Neural progenitor cell (in vitro differentiated cells): ENCODE data around the gene FAM43B. TPM values are rescaled to one million over a fixed set of nuclear protein-coding genes. Genes with fewer than 3 reads are reported as not detected.

Source experiments
- DNase-seq: peaks from one replicate; pipeline ENCODE4 v3.0.0-alpha.2; 2016; ENCODE audit warnings: low spot score
- H2AFZ ChIP-seq: fragments of 200-600 bp; sonication (generic); replicated peaks from 2 replicates; pipeline ENCODE4 v1.6.1; 2016; ENCODE audit warnings: antibody characterized with exemption
- H3F3A ChIP-seq: fragments of 200-600 bp; sonication (generic); 2 replicates; pipeline ENCODE4 v1.6.1; 2016; ENCODE audit warnings: antibody characterized with exemption, low read depth
- H3K27ac ChIP-seq: fragments of 200-600 bp; sonication (generic); 2 replicates; pipeline ENCODE4 v1.5.1; 2016; ENCODE audit warnings: mild to moderate bottlenecking
- H3K27me3 ChIP-seq: fragments of 200-600 bp; sonication (generic); 2 replicates; pipeline ENCODE4 v1.6.1; 2016; ENCODE audit warnings: mild to moderate bottlenecking, moderate library complexity
- H3K36me3 ChIP-seq: fragments of 200-600 bp; sonication (generic); 2 replicates; pipeline ENCODE4 v1.5.1; 2016
- H3K4me1 ChIP-seq: fragments of 200-600 bp; sonication (generic); 2 replicates; pipeline ENCODE4 v1.6.1; 2016; ENCODE audit warnings: mixed run types
- H3K4me2 ChIP-seq: fragments of 200-600 bp; sonication (generic); 2 replicates; pipeline ENCODE4 v1.6.1; 2016
- H3K4me3 ChIP-seq: fragments of 200-600 bp; sonication (generic); 2 replicates; pipeline ENCODE4 v1.5.1; 2016
- H3K79me2 ChIP-seq: fragments of 200-600 bp; sonication (generic); 2 replicates; pipeline ENCODE4 v1.6.1; 2016; ENCODE audit warnings: low read depth
- H3K9ac ChIP-seq: fragments of 200-600 bp; sonication (generic); 2 replicates; pipeline ENCODE4 v1.6.1; 2016
- H3K9me3 ChIP-seq: fragments of 200-600 bp; sonication (generic); 2 replicates; pipeline ENCODE4 v1.5.1; 2016; ENCODE audit warnings: low read depth
- H4K20me1 ChIP-seq: fragments of 200-600 bp; sonication (generic); 2 replicates; pipeline ENCODE4 v1.6.1; 2016; ENCODE audit warnings: low read depth
- H3K27ac Mint-ChIP-seq: 3 replicates; pipeline ENCODE4 v1.8.0; 2021; ENCODE audit warnings: mixed read lengths
- H3K27me3 Mint-ChIP-seq: 2 replicates; pipeline ENCODE4 v1.8.0; 2022; ENCODE audit warnings: low read depth, mild to moderate bottlenecking, inconsistent platforms, moderate library complexity, mixed read lengths; ENCODE audit not compliant: insufficient read depth
- H3K36me3 Mint-ChIP-seq: 3 replicates; pipeline ENCODE4 v1.8.0; 2021; ENCODE audit warnings: mixed read lengths
- H3K4me1 Mint-ChIP-seq: 3 replicates; pipeline ENCODE4 v1.8.0; 2021; ENCODE audit warnings: mixed read lengths
- H3K4me3 Mint-ChIP-seq: 3 replicates; pipeline ENCODE4 v1.8.0; 2021; ENCODE audit warnings: mild to moderate bottlenecking, moderate library complexity, mixed read lengths
- H3K9me3 Mint-ChIP-seq: 3 replicates; pipeline ENCODE4 v1.8.0; 2020; ENCODE audit warnings: mixed read lengths
- CTCF ChIP-seq: fragments of 200-600 bp; sonication (generic); IDR thresholded peaks from 2 replicates; pipeline ENCODE4 v1.5.1; 2017; ENCODE audit warnings: antibody characterized with exemption, mild to moderate bottlenecking
- EZH2 ChIP-seq: fragments of 200-600 bp; sonication (generic); IDR thresholded peaks from 2 replicates; pipeline ENCODE4 v1.6.1; 2017; ENCODE audit warnings: antibody characterized with exemption, mild to moderate bottlenecking, moderate library complexity
- EZH2phosphoT487 ChIP-seq: fragments of 200-600 bp; sonication (generic); IDR thresholded peaks from 2 replicates; pipeline ENCODE4 v1.6.1; 2017; ENCODE audit warnings: antibody characterized with exemption
- total RNA-seq: library from RNA; depleted of rRNA; stranded (reverse); fragments of >200 nt; gene quantifications from 2 replicates; pipeline ENCODE4 v1.2.3, GENCODE V29; 2015; ENCODE audit warnings: low replicate concordance

The FAM43B gene
- total RNA-seq, 1 donor from 2014 or later = not detected

- H3K27ac ChIP-seq = no peak overlapping the region
These were observed 514 bp downstream of the FAM43B start for GRCh38 chr1:20552728-20553445.

DNA sequence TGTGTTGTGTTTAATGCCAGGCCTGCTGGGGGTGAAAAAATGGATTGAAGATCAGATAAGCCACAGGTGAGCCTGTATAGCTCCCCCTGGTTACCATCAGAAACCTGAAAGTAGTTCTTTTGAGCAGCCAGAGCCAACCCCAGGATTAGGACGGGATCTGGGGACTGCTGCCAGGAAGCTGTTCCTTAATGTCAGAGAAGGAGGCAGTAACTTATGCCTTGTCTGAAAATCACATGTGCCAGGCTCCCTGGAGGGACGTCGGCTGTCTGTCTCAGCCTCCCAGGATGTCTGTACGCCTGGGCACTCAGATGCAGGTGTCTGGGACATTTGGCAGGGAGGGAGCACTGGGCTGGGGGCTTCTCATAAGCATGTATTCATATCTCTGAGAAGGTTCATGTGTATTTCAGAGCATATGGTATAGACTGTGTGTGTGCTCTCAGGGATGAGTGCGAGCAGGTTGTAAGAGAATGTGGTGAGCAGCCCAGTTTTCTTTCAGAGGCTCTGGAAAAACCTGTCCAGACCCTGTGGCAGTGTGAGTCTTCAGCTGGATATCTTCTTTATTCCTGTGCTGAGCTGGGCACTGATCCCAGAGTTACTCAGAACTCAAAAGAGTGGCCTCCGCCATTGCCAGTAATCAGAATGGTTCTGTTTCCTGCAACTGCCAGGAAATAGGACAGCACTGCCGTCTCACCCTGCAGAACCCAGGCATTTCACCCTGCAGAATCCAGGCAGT lies 2.8 kb downstream of the FAM43B start:
- Mint-ChIP-seq H3K27me3 (peaks cover 41% of the 10 kb centered on the region), H3K9me3 (no peaks in the 10 kb centered on the region), H3K36me3 (no peaks in the 10 kb centered on the region), H3K27ac (no peak overlapping the region), H3K4me1 (peaks cover 10% of the 10 kb centered on the region), H3K4me3 (no peak overlapping the region)
- H3K36me3 ChIP-seq = no peaks in the 10 kb centered on the region
- H3K4me3 ChIP-seq = no peak overlapping the region
- H3K27ac ChIP-seq = no peak overlapping the region
- no peak for DNase-seq
- no peak overlapping the region for H3K9ac ChIP-seq
- peaks cover 8% of the 10 kb centered on the region for H3K4me1 ChIP-seq
- TF ChIP-seq EZH2 (no peak), EZH2phosphoT487 (no peak), CTCF (no peak)
- H3K9me3 ChIP-seq = no peaks in the 10 kb centered on the region
- H3K4me2 ChIP-seq = no peak overlapping the region
- H3K27me3 ChIP-seq = peaks cover 100% of the 10 kb centered on the region
- H2AFZ ChIP-seq = no peak overlapping the region
- peaks cover 5% of the 10 kb centered on the region for H3F3A ChIP-seq
- peaks cover 7% of the 10 kb centered on the region for H4K20me1 ChIP-seq
- no peaks in the 10 kb centered on the region for H3K79me2 ChIP-seq

More at GRCh38 chr1:20552728-20553445, 514 bp downstream of the FAM43B start:
- H3K27me3 Mint-ChIP-seq = peaks cover 36% of the 10 kb centered on the region
- Histone ChIP-seq H3K4me3 (peak overlapping the region; percentile 53), H3K79me2 (no peaks in the 10 kb centered on the region), H3K9ac (no peak overlapping the region), H3K4me1 (peaks cover 8% of the 10 kb centered on the region), H3K36me3 (no peaks in the 10 kb centered on the region), H2AFZ (peak overlapping the region; percentile 78), H3K27me3 (peaks cover 100% of the 10 kb centered on the region), H4K20me1 (peaks cover 7% of the 10 kb centered on the region), H3K4me2 (peak overlapping the region; percentile 87), H3K9me3 (no peaks in the 10 kb centered on the region), H3F3A (peaks cover 5% of the 10 kb centered on the region)
- no peaks in the 10 kb centered on the region for H3K36me3 Mint-ChIP-seq
- no peak overlapping the region for H3K27ac Mint-ChIP-seq
- peak overlapping the region; percentile 89 for H3K4me3 Mint-ChIP-seq
- H3K4me1 Mint-ChIP-seq = peaks cover 10% of the 10 kb centered on the region
- no peaks in the 10 kb centered on the region for H3K9me3 Mint-ChIP-seq
- DNase-seq = no peak
- TF ChIP-seq EZH2phosphoT487 (peak; percentile 89), EZH2 (peak; percentile 96), CTCF (no peak)

DNA sequence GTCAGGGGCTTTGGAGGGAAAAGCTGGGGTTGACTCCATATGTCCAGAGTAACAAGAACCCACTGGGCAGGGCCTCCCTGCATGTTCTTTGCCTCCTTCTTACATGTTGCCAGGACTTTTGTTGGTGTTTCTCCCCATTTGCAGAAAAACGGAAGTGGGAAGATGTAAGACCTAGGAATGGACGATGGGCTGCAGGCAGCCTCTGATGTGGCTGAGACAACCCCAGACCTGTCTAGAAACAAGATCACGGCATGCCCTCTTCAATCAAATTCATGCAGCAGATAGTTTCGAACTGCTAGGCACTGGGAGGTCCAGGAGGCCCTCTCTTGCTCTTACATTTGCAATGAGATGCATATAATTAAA lies 3.4 kb downstream of the FAM43B start:
- H3K27me3 ChIP-seq = peaks cover 100% of the 10 kb centered on the region
- no peak overlapping the region for H3K4me3 Mint-ChIP-seq

More for the DNA sequence above, 3.4 kb downstream of the FAM43B start:
- Histone ChIP-seq H4K20me1 (peaks cover 7% of the 10 kb centered on the region), H2AFZ (no peak overlapping the region), H3K4me2 (no peak overlapping the region), H3K36me3 (no peaks in the 10 kb centered on the region), H3K4me1 (peaks cover 8% of the 10 kb centered on the region), H3K4me3 (no peak overlapping the region), H3K9me3 (no peaks in the 10 kb centered on the region), H3F3A (peaks cover 5% of the 10 kb centered on the region), H3K27ac (no peak overlapping the region), H3K79me2 (no peaks in the 10 kb centered on the region), H3K9ac (no peak overlapping the region)
- no peak overlapping the region for H3K27ac Mint-ChIP-seq
- H3K4me1 Mint-ChIP-seq = peaks cover 10% of the 10 kb centered on the region
- peaks cover 43% of the 10 kb centered on the region for H3K27me3 Mint-ChIP-seq
- no peak for TF ChIP-seq EZH2
- TF ChIP-seq EZH2phosphoT487 = no peak
- no peak for TF ChIP-seq CTCF
- no peaks in the 10 kb centered on the region for H3K9me3 Mint-ChIP-seq
- no peak for DNase-seq
- no peaks in the 10 kb centered on the region for H3K36me3 Mint-ChIP-seq
